Epidermal melanocyte (primary cell): ENCODE results near the gene SAAL1.

Experiments
- DNase-seq: peaks from one replicate; pipeline ENCODE4 v3.0.0; 2011; ENCODE audit warnings: low spot score; ENCODE audit not compliant: insufficient read length

Gene SAAL1

GRCh38 chr11:18081551-18081950 is 24.3 kb downstream of the SAAL1 start:
- DNase-seq = no peak

- DNase-seq = no peak
Measured at GRCh38 chr11:18080451-18080850, 25.4 kb downstream of the SAAL1 start.

GRCh38 chr11:18078909-18079308 is 27.0 kb downstream of the SAAL1 start:
- no peak for DNase-seq

GRCh38 chr11:18075444-18075843 is 30.4 kb downstream of the SAAL1 start:
- no peak for DNase-seq

GRCh38 chr11:18071098-18071705 is 34.7 kb downstream of the SAAL1 start:
- DNase-seq = no peak

GRCh38 chr11:18067372-18067771 is 38.5 kb downstream of the SAAL1 start:
- no peak for DNase-seq

- no peak for DNase-seq
Measured at GRCh38 chr11:18066626-18067025, 39.3 kb downstream of the SAAL1 start.

- no peak for DNase-seq
Measured at GRCh38 chr11:18065572-18065971, 40.3 kb downstream of the SAAL1 start.

DNA sequence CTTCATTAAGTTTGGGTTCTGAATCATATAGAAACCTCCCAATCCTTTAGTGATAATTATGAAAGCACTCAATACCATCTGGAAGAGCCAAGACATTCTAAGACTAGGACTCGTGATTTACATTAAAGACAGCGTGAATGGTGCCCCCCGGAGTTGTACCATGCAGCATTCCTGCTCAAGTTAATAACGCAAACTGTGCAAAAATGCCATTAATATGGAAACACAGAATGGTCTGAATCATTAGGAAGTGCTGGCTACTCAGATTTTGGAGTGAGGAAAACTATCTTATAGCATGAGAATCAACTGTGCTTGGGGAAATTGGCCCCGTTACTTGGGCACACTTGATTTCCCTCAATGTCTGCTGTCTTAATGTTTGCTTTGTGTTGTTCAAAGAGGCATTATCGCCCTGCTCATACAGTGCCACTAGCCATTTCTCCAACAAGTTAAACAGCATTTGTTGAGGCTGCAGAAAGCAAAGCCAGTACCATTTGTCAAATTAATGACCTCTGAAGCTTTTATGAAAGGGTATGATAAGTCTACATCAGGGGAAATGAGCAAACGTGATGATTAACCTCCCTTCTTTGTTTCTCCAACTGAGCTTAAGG is 41.3 kb downstream of the SAAL1 start:
- DNase-seq = no peak

GRCh38 chr11:18063862-18064434 is 41.9 kb downstream of the SAAL1 start:
- DNase-seq = no peak

GRCh38 chr11:18063125-18063524 is 42.8 kb downstream of the SAAL1 start:
- DNase-seq = no peak

- DNase-seq = no peak
Measured at GRCh38 chr11:18061351-18061750, 44.5 kb downstream of the SAAL1 start.

DNA sequence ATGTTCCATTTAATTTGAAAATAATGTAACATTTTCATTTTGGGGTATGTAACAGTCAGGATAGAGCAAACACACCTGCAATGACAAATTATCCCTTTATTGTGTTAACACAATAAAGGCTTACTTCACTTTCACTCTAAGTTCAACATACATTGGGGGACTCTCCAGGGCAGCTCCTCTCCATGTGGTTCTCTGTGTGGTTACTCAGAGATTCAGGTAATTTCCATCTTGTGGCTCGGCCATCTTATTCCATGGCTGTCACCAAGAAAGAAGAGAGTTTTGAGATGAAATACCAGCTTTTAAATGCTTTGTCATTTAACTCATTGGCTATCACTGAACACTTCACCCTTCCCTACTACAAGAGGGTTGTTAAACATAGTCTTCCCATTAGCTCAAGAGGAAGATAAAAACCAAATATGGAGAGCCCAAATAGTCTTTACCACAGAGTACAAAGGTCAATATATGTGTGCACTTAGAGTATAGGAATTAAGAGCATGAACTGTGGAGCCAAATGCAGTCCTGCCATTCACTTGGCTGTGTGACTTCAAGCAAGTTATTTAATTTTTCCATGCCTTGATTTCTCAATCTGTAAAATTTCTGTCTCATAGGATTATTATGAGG is 49.2 kb downstream of the SAAL1 start:
- no peak for DNase-seq

GRCh38 chr11:18054511-18055103 is 51.3 kb downstream of the SAAL1 start:
- DNase-seq = no peak

DNA sequence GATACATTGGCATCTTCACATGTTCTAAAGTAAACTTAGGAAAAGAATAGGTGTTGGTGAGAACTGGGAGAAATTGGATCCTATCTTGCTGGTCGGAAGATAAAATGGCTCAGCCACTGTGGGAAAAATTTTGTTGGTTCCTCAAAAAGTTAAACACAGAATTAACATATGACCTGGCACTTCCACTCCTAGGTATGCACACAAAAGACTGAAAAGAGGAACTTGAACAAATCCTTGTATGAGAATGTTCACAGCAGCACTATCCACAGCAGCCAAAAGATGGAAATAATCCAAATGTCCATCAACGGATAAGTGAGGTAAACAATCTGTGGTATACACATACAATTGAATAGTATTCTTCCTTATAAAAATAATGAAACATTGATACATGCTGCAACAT is 55.0 kb downstream of the SAAL1 start:
- no peak for DNase-seq

GRCh38 chr11:18046116-18046777 is 59.6 kb downstream of the SAAL1 start, which contains the start of gene TPH1:
Gene TPH1, minus strand, starts transcription at chr11:18046269. Its CDS starts 5,507 bp downstream, at chr11:18040762.
- no peak for DNase-seq

GRCh38 chr11:18036456-18036855 is 69.4 kb downstream of the SAAL1 start:
- DNase-seq = no peak
